HK-2 (cell line): ENCODE results near the gene CCDC195.

ENCODE experiments used
- DNase-seq: peaks from one replicate; pipeline ENCODE4 v3.0.0-alpha.2; 2018; ENCODE audit not compliant: unreplicated experiment

The CCDC195 gene

GRCh38 chr2:224716201-224716600, at the start of gene CCDC195:
Gene CCDC195, minus strand, starts transcription at chr2:224716365. Its CDS starts 0 bp downstream, at chr2:224716365.
- DNase-seq, result no peak

- DNase-seq, result no peak
Measured at GRCh38 chr2:224764565-224765236, 48.5 kb upstream of the CCDC195 start.

- DNase-seq, result no peak
Measured at GRCh38 chr2:224757934-224758548, 41.9 kb upstream of the CCDC195 start.

GRCh38 chr2:224753743-224754540, 37.8 kb upstream of the CCDC195 start:
- DNase-seq, result no peak

- DNase-seq, result no peak
Measured at GRCh38 chr2:224751996-224752698, 36.0 kb upstream of the CCDC195 start.

GRCh38 chr2:224749136-224749535, 33.0 kb upstream of the CCDC195 start:
- DNase-seq, result no peak

- no peak for DNase-seq
Measured at GRCh38 chr2:224747765-224748164, 31.6 kb upstream of the CCDC195 start.

GRCh38 chr2:224736227-224736626, 20.1 kb upstream of the CCDC195 start:
- DNase-seq, result no peak

- DNase-seq, result no peak
Measured at GRCh38 chr2:224734949-224735348, 18.8 kb upstream of the CCDC195 start.

- no peak for DNase-seq
Measured at GRCh38 chr2:224731665-224732064, 15.5 kb upstream of the CCDC195 start.

GRCh38 chr2:224729435-224729834, 13.3 kb upstream of the CCDC195 start:
- no peak for DNase-seq

- no peak for DNase-seq
Measured at GRCh38 chr2:224724331-224724730, 8.2 kb upstream of the CCDC195 start.

GRCh38 chr2:224723586-224724217, 7.5 kb upstream of the CCDC195 start:
- DNase-seq, result no peak

GRCh38 chr2:224722770-224723169, 6.6 kb upstream of the CCDC195 start:
- DNase-seq, result no peak

- DNase-seq, result no peak
Measured at GRCh38 chr2:224722250-224722649, 6.1 kb upstream of the CCDC195 start.

- no peak for DNase-seq
Measured at GRCh38 chr2:224716921-224717320, 756 bp upstream of the CCDC195 start.

- DNase-seq, result no peak
Measured at GRCh38 chr2:224711859-224712665, 4.1 kb downstream of the CCDC195 start.

GRCh38 chr2:224711381-224711780, 4.8 kb downstream of the CCDC195 start:
- no peak for DNase-seq

GRCh38 chr2:224709301-224709700, 6.9 kb downstream of the CCDC195 start:
- no peak for DNase-seq

- DNase-seq, result no peak
Measured at GRCh38 chr2:224694502-224694901, 21.7 kb downstream of the CCDC195 start.

- DNase-seq, result no peak
Measured at GRCh38 chr2:224691563-224691962, 24.6 kb downstream of the CCDC195 start.
